Left renal cortex interstitium (tissue), 4 donors: Measurements from ENCODE around the gene ATP10A. TPM values are rescaled to one million over a fixed set of nuclear protein-coding genes. Genes with fewer than 3 reads are reported as not detected.
"Not testable (repeated sequence)": the region's sequence is repeated elsewhere in the genome, so short reads cannot be mapped to it uniquely, and the experiment has no call there.

Experiments
- DNase-seq, 4 donors: peaks; one replicate each; pipeline ENCODE4 v3.0.0-alpha.2; 2013; ENCODE audit warnings: low read depth in 4 of 4, low spot score in 2 of 4, missing footprints in 1 of 4
- polyA plus RNA-seq, 4 donors: library from polyadenylated mRNA; unstranded; fragments of 120-200 nt; gene quantifications; one replicate each; pipeline ENCODE4 v1.2.1, GENCODE V29; 2013; ENCODE audit not compliant: insufficient read length in 4 of 4

ATP10A gene
- polyA plus RNA-seq, 4 donors, result 3.0 to 5.2 (median 3.9) TPM

- DNase-seq, result no peak
Observed at GRCh38 chr15:25883463-25884259, 20.5 kb upstream of the ATP10A start.

- DNase-seq, result no peak
Observed at GRCh38 chr15:25882466-25882865, 19.3 kb upstream of the ATP10A start.

GRCh38 chr15:25880877-25881276 lies 17.8 kb upstream of the ATP10A start:
- DNase-seq, result not testable (repeated sequence)

GRCh38 chr15:25880411-25880810 lies 17.3 kb upstream of the ATP10A start:
- DNase-seq, result no peak

- DNase-seq, result no peak
Observed at GRCh38 chr15:25879438-25879837, 16.3 kb upstream of the ATP10A start.

- no peak for DNase-seq
Observed at GRCh38 chr15:25877681-25878080, 14.6 kb upstream of the ATP10A start.

GRCh38 chr15:25876231-25877140 lies 13.4 kb upstream of the ATP10A start:
- DNase-seq, result no peak

- no peak for DNase-seq
Observed at GRCh38 chr15:25875566-25875965, 12.4 kb upstream of the ATP10A start.

GRCh38 chr15:25874379-25874778 lies 11.3 kb upstream of the ATP10A start:
- no peak for DNase-seq

GRCh38 chr15:25871403-25871802 lies 8.3 kb upstream of the ATP10A start:
- no peak for DNase-seq

GRCh38 chr15:25870938-25871337 lies 7.8 kb upstream of the ATP10A start:
- no peak for DNase-seq

GRCh38 chr15:25869701-25870100 lies 6.6 kb upstream of the ATP10A start:
- DNase-seq, result no peak

- DNase-seq, result no peak
Observed at GRCh38 chr15:25866874-25867273, 3.7 kb upstream of the ATP10A start.

- DNase-seq, result no peak
Observed at GRCh38 chr15:25866251-25866650, 3.1 kb upstream of the ATP10A start.

- DNase-seq, result no peak
Observed at GRCh38 chr15:25864966-25865365, 1.8 kb upstream of the ATP10A start.

- no peak for DNase-seq
Observed at GRCh38 chr15:25863968-25864580, 947 bp upstream of the ATP10A start.

GRCh38 chr15:25862472-25863110 lies 536 bp downstream of the ATP10A start:
- DNase-seq, result no peak

- DNase-seq, result no peak
Observed at GRCh38 chr15:25862071-25862471, 1.1 kb downstream of the ATP10A start.

GRCh38 chr15:25860885-25861866 lies 2.0 kb downstream of the ATP10A start:
- no peak for DNase-seq
